ENCODE data around the gene EEIG1.

GRCh38 chr9:127993721-127994120 lies 12.9 kb upstream of the EEIG1 start:
- TF ChIP-seq CTCF (IDR thresholded peaks at IDR 0.05; ENCODE audit: insufficient read depth, low read length) (no peak), REST (IDR thresholded peaks at IDR 0.05; ENCODE audit: insufficient replicate concordance, low read depth) (no peak), POLR2AphosphoS5 (IDR thresholded peaks at IDR 0.05; ENCODE audit: low read depth) (no peak), GABPA (IDR thresholded peaks at IDR 0.05; ENCODE audit: low read depth) (no peak), SPI1 (IDR thresholded peaks at IDR 0.05; ENCODE audit: borderline replicate concordance, low read depth) (no peak)

All from HL-60 (cell line).